GM12878 (cell line): ENCODE results near the gene TLL2. TPM values are rescaled to one million over a fixed set of nuclear protein-coding genes. Genes with fewer than 3 reads are reported as not detected.

Experiments used
- CREM ChIP-seq: IDR thresholded peaks from 2 replicates; pipeline ENCODE4 v1.6.1; 2014; ENCODE audit warnings: antibody characterized with exemption, low read depth
- EZH2 ChIP-seq: IDR thresholded peaks from 2 replicates; pipeline ENCODE4 v1.6.1; 2012; ENCODE audit warnings: low read depth, mild to moderate bottlenecking, control low read depth, inconsistent platforms, low read length, borderline replicate concordance; ENCODE audit not compliant: control insufficient read depth
- FOS ChIP-seq: IDR thresholded peaks from 3 replicates; pipeline ENCODE4 v1.6.1; 2011; ENCODE audit warnings: borderline replicate concordance; ENCODE audit not compliant: insufficient read length; ENCODE audit errors: extremely low read depth
- HDGF ChIP-seq: fragments of 450-650 bp; IDR thresholded peaks from 2 replicates; pipeline ENCODE4 v1.6.1; 2016; ENCODE audit warnings: antibody characterized with exemption
- KLF5 ChIP-seq: fragments of 450-650 bp; IDR thresholded peaks from 2 replicates; pipeline ENCODE4 v1.6.1; 2014; ENCODE audit warnings: mild to moderate bottlenecking; ENCODE audit not compliant: partially characterized antibody
- MLLT1 ChIP-seq: fragments of 450-650 bp; IDR thresholded peaks from 2 replicates; pipeline ENCODE4 v1.6.1; 2016; ENCODE audit warnings: mild to moderate bottlenecking
- MYB ChIP-seq: fragments of 150-350 bp; IDR thresholded peaks from 2 replicates; pipeline ENCODE4 v1.6.1; 2014; ENCODE audit warnings: mild to moderate bottlenecking, low read depth, low read length, borderline replicate concordance
- NFXL1 ChIP-seq: fragments of 450-650 bp; IDR thresholded peaks from 2 replicates; pipeline ENCODE4 v1.6.1; 2017; ENCODE audit warnings: antibody characterized with exemption, mild to moderate bottlenecking, borderline replicate concordance
- NFYA ChIP-seq: IDR thresholded peaks from 2 replicates; pipeline ENCODE4 v1.6.1; 2011; ENCODE audit warnings: low read depth, mild to moderate bottlenecking, low read length, improper control_type of control experiment, borderline replicate concordance
- POLR2AphosphoS5 ChIP-seq: IDR thresholded peaks from 2 replicates; pipeline ENCODE4 v1.6.1; 2011; ENCODE audit warnings: mild to moderate bottlenecking, low read length, inconsistent platforms
- RUNX3 ChIP-seq: IDR thresholded peaks from 2 replicates; pipeline ENCODE4 v1.6.1; 2012; ENCODE audit warnings: low read length, inconsistent platforms
- TCF12 ChIP-seq: IDR thresholded peaks from 2 replicates; pipeline ENCODE4 v1.6.1; 2011; ENCODE audit warnings: low read depth, mild to moderate bottlenecking, low read length
- WRNIP1 ChIP-seq: IDR thresholded peaks from 2 replicates; pipeline ENCODE4 v1.6.1; 2011; ENCODE audit warnings: low read depth, low read length, improper control_type of control experiment, borderline replicate concordance
- YBX1 ChIP-seq: fragments of 450-650 bp; IDR thresholded peaks from 2 replicates; pipeline ENCODE4 v1.6.1; 2016; ENCODE audit warnings: antibody characterized with exemption
- ZNF592 ChIP-seq: fragments of 450-650 bp; IDR thresholded peaks from 2 replicates; pipeline ENCODE4 v1.6.1; 2017; ENCODE audit warnings: mild to moderate bottlenecking, moderate library complexity
- ZNF687 ChIP-seq: fragments of 450-650 bp; IDR thresholded peaks from 2 replicates; pipeline ENCODE4 v1.6.1; 2017; ENCODE audit warnings: mild to moderate bottlenecking, moderate library complexity
- polyA plus RNA-seq, 11 experiments: library from polyadenylated mRNA; depleted of rRNA in 4 of 11; unstranded in 6 of 11; stranded (reverse) in 5 of 11; fragments of >200 nt; fragmentation: Nextera tagmentation in 4 of 11; fragmentation: Illumina TruSeq in 1 of 11; extraction: Ambion mirVana in 4 of 11; extraction: Trizol in 1 of 11; gene quantifications; 1 replicate in 1 of 11; 2 replicates in 10 of 11; pipeline versions ENCODE4 v1.2.1 to v1.2.3, GENCODE V29; 2011 to 2016; ENCODE audit warnings: inconsistent platforms in 2 of 11, missing spikeins in 2 of 11, low read depth in 1 of 11
- total RNA-seq, 4 experiments: library from RNA; depleted of rRNA in 3 of 4; stranded (reverse); fragments of >200 nt in 3 of 4; fragmentation: Illumina TruSeq in 1 of 4; extraction: Trizol in 1 of 4; gene quantifications; 2 replicates each; pipeline versions ENCODE4 v1.2.1 to v1.2.3, GENCODE V29; 2013 to 2021
- TF ChIP-seq, protein P1 (sequence below): fragments of 450-650 bp; conservative IDR thresholded peaks from 2 replicates; pipeline ENCODE4 v1.6.1; 2017; ENCODE audit warnings: mild to moderate bottlenecking, moderate library complexity
- TF ChIP-seq, protein P2 (sequence below): IDR thresholded peaks from 2 replicates; pipeline ENCODE4 v1.6.1; 2011; ENCODE audit warnings: low read depth, mild to moderate bottlenecking, low read length, moderate library complexity, borderline replicate concordance; ENCODE audit errors: extremely low read depth

TLL2 gene
- total and polyA plus RNA-seq, 10 of the 15 experiments (the other 5 are each of a cell fraction or from before 2014, with no cell fraction given): 0.02 to 2.1 (median 0.52) TPM

GRCh38 chr10:96325719-96326373, 187.9 kb downstream of the TLL2 start (continued):
- TF ChIP-seq, protein P1, sequence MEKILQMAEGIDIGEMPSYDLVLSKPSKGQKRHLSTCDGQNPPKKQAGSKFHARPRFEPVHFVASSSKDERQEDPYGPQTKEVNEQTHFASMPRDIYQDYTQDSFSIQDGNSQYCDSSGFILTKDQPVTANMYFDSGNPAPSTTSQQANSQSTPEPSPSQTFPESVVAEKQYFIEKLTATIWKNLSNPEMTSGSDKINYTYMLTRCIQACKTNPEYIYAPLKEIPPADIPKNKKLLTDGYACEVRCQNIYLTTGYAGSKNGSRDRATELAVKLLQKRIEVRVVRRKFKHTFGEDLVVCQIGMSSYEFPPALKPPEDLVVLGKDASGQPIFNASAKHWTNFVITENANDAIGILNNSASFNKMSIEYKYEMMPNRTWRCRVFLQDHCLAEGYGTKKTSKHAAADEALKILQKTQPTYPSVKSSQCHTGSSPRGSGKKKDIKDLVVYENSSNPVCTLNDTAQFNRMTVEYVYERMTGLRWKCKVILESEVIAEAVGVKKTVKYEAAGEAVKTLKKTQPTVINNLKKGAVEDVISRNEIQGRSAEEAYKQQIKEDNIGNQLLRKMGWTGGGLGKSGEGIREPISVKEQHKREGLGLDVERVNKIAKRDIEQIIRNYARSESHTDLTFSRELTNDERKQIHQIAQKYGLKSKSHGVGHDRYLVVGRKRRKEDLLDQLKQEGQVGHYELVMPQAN: no peak
- TF ChIP-seq RUNX3: peak; percentile 99
- no peak for TF ChIP-seq MLLT1
- no peak for TF ChIP-seq KLF5
- TF ChIP-seq ZNF687: no peak
- TF ChIP-seq WRNIP1: no peak
- TF ChIP-seq ZNF592: no peak
- TF ChIP-seq YBX1: no peak
- no peak for TF ChIP-seq MYB
- no peak for TF ChIP-seq FOS
- peak; percentile 88; the same call in 1 of the 2 replicates for TF ChIP-seq TCF12
- TF ChIP-seq NFXL1: no peak
- no peak for TF ChIP-seq HDGF
- no peak for TF ChIP-seq POLR2AphosphoS5
- TF ChIP-seq CREM: peak; percentile 71; the same call in 1 of the 2 replicates
- no peak for TF ChIP-seq NFYA
- TF ChIP-seq, protein P2, sequence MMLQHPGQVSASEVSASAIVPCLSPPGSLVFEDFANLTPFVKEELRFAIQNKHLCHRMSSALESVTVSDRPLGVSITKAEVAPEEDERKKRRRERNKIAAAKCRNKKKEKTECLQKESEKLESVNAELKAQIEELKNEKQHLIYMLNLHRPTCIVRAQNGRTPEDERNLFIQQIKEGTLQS: no peak
- no peak for TF ChIP-seq EZH2
